ENCODE measurements around the gene DDX27.
"Not testable (repeated sequence)": the region's sequence is repeated elsewhere in the genome, so short reads cannot be mapped to it uniquely, and the experiment has no call there.

The DDX27 gene

GRCh38 chr20:49179368-49180277 is 39.6 kb upstream of the DDX27 start:
- in situ Hi-C loops (cut with HindIII; ENCODE audit: low sequenced_read_pairs): no loop called here
- TF ChIP-seq CTCF (IDR thresholded peaks at IDR 0.05; ENCODE audit: low read depth, low read length): no peak
- no peak for DNase-seq (ENCODE audit: low read depth, low spot score)
- no peak overlapping the region for H3K4me3 ChIP-seq (ENCODE audit: low read depth, low read length)

- in situ Hi-C loops (cut with HindIII; ENCODE audit: low sequenced_read_pairs): no loop called here
- DNase-seq (ENCODE audit: low read depth, low spot score): no peak
- no peak overlapping the region for H3K4me3 ChIP-seq (ENCODE audit: low read depth, low read length)
- no peak for TF ChIP-seq CTCF (IDR thresholded peaks at IDR 0.05; ENCODE audit: low read depth, low read length)
These were observed 37.8 kb upstream of the DDX27 start for GRCh38 chr20:49181265-49181877.

- TF ChIP-seq CTCF (IDR thresholded peaks at IDR 0.05; ENCODE audit: low read depth, low read length): no peak
- in situ Hi-C loops (cut with HindIII; ENCODE audit: low sequenced_read_pairs): no loop called here
- no peak overlapping the region for H3K4me3 ChIP-seq (ENCODE audit: low read depth, low read length)
- no peak for DNase-seq (ENCODE audit: low read depth, low spot score)
These were observed 35.8 kb upstream of the DDX27 start for GRCh38 chr20:49183444-49183843.

GRCh38 chr20:49184084-49184501 is 35.1 kb upstream of the DDX27 start:
- in situ Hi-C loops (cut with HindIII; ENCODE audit: low sequenced_read_pairs); H3K4me3 ChIP-seq (ENCODE audit: low read depth, low read length); DNase-seq (ENCODE audit: low read depth, low spot score): not testable (repeated sequence)

- DNase-seq (ENCODE audit: low read depth, low spot score): no peak
- H3K4me3 ChIP-seq (ENCODE audit: low read depth, low read length): no peak overlapping the region
- TF ChIP-seq CTCF (IDR thresholded peaks at IDR 0.05; ENCODE audit: low read depth, low read length): no peak
- in situ Hi-C loops (cut with HindIII; ENCODE audit: low sequenced_read_pairs): no loop called here
These were observed 34.5 kb upstream of the DDX27 start for GRCh38 chr20:49184691-49185070.

- no peak for DNase-seq (ENCODE audit: low read depth, low spot score)
- TF ChIP-seq CTCF (IDR thresholded peaks at IDR 0.05; ENCODE audit: low read depth, low read length): no peak
- in situ Hi-C loops (cut with HindIII; ENCODE audit: low sequenced_read_pairs): no loop called here
- no peak overlapping the region for H3K4me3 ChIP-seq (ENCODE audit: low read depth, low read length)
These were observed 34.0 kb upstream of the DDX27 start for GRCh38 chr20:49185071-49185761.

Data from astrocyte of the spinal cord (primary cell).